ENCODE data around the gene TMEM25. TPM values are rescaled to one million over a fixed set of nuclear protein-coding genes. Genes with fewer than 3 reads are reported as not detected.

TMEM25 gene
- total and polyA plus RNA-seq, 7 experiments from 2014 or later, result 12.1 to 32.8 (median 27.6) TPM

GRCh38 chr11:118533769-118534729 is 3.1 kb downstream of the TMEM25 start:
- CTCF ChIA-PET, result no interaction called here
- POLR2A ChIA-PET, result no interaction called here
- H3K36me3 Mint-ChIP-seq, result peaks cover 0 to 7% (median 0%) of the 10 kb centered on the region in 5 donors
- H3K4me3 Mint-ChIP-seq, result no peak overlapping the region
- DNase-seq, result no peak
- peaks cover 13 to 14% of the 10 kb centered on the region in 2 donors for H3K4me1 ChIP-seq (ENCODE audit: control insufficient read depth in 2 of 2, insufficient read depth in 2 of 2, low read length in 2 of 2)
- intact Hi-C loops (cut with micrococcal nuclease), result no loop called here
- H3K27ac Mint-ChIP-seq, result peak overlapping the region in 2 of 9 donors; percentile 14 to 23
- no peak overlapping the region for H3K27ac ChIP-seq (ENCODE audit: low read depth, low read length)
- no peak overlapping the region for H3K4me3 ChIP-seq (ENCODE audit: low read length)
- peaks cover 11 to 27% (median 25%) of the 10 kb centered on the region in 7 donors for H3K4me1 Mint-ChIP-seq
- no peaks in the 10 kb centered on the region for H3K9me3 ChIP-seq (ENCODE audit: control insufficient read depth in 2 of 3, low read length in 3 of 3)
- H3K27me3 ChIP-seq (ENCODE audit: control insufficient read depth in 2 of 2, insufficient read depth in 2 of 2, low read length in 2 of 2), result no peaks in the 10 kb centered on the region
- peaks cover 0 to 4% (median 0%) of the 10 kb centered on the region in 11 donors for H3K9me3 Mint-ChIP-seq
- H3K27me3 Mint-ChIP-seq, result peaks cover 0 to 3% (median 0%) of the 10 kb centered on the region in 5 donors
- H3K36me3 ChIP-seq (ENCODE audit: control insufficient read depth in 2 of 3, insufficient read depth in 3 of 3, low read length in 3 of 3), result peaks cover 0 to 36% (median 0%) of the 10 kb centered on the region in 3 experiments
- no peak for ATAC-seq

DNA sequence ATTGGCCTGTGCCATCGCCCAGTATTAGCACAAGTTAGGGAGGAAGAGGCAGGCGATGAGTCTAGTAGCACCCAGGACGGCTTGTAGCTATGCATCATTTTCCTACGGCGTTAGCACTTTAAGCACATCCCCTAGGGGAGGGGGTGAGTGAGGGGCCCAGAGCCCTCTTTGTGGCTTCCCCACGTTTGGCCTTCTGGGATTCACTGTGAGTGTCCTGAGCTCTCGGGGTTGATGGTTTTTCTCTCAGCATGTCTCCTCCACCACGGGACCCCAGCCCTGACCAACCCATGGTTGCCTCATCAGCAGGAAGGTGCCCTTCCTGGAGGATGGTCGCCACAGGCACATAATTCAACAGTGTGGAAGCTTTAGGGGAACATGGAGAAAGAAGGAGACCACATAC is 4.3 kb downstream of the TMEM25 start:
- H3K27ac Mint-ChIP-seq, result peak overlapping the region in 1 of 9 donors; percentile 48
- H3K36me3 ChIP-seq (ENCODE audit: control insufficient read depth in 2 of 3, insufficient read depth in 3 of 3, low read length in 3 of 3), result peaks cover 0 to 39% (median 0%) of the 10 kb centered on the region in 3 experiments
- H3K9me3 ChIP-seq (ENCODE audit: control insufficient read depth in 2 of 3, low read length in 3 of 3), result no peaks in the 10 kb centered on the region
- H3K27me3 ChIP-seq (ENCODE audit: control insufficient read depth in 2 of 2, insufficient read depth in 2 of 2, low read length in 2 of 2), result no peaks in the 10 kb centered on the region
- ATAC-seq (no peak), DNase-seq (no peak)
- H3K4me1 Mint-ChIP-seq, result peaks cover 0 to 15% (median 13%) of the 10 kb centered on the region in 7 donors
- ChIA-PET CTCF (no interaction called here), POLR2A (no interaction called here)
- H3K36me3 Mint-ChIP-seq, result peaks cover 0 to 10% (median 2%) of the 10 kb centered on the region in 5 donors
- no peak overlapping the region for H3K4me3 ChIP-seq (ENCODE audit: low read length)
- intact Hi-C loops (cut with micrococcal nuclease), result no loop called here
- peaks cover under 1 to 10% of the 10 kb centered on the region in 2 donors for H3K4me1 ChIP-seq (ENCODE audit: control insufficient read depth in 2 of 2, insufficient read depth in 2 of 2, low read length in 2 of 2)
- peaks cover 0 to 2% (median 0%) of the 10 kb centered on the region in 11 donors for H3K9me3 Mint-ChIP-seq
- H3K27me3 Mint-ChIP-seq, result no peaks in the 10 kb centered on the region
- no peak overlapping the region for H3K4me3 Mint-ChIP-seq
- no peak overlapping the region for H3K27ac ChIP-seq (ENCODE audit: low read depth, low read length)

- CTCF ChIA-PET, result no interaction called here
- Histone ChIP-seq H3K36me3 (ENCODE audit: control insufficient read depth in 2 of 3, insufficient read depth in 3 of 3, low read length in 3 of 3) (peaks cover 0 to 41% (median 0%) of the 10 kb centered on the region in 3 experiments), H3K9me3 (ENCODE audit: control insufficient read depth in 2 of 3, low read length in 3 of 3) (no peaks in the 10 kb centered on the region), H3K4me1 (ENCODE audit: control insufficient read depth in 2 of 2, insufficient read depth in 2 of 2, low read length in 2 of 2) (peaks cover 0 to 3% of the 10 kb centered on the region in 2 donors), H3K27ac (ENCODE audit: low read depth, low read length) (no peak overlapping the region), H3K4me3 (ENCODE audit: low read length) (no peak overlapping the region), H3K27me3 (ENCODE audit: control insufficient read depth in 2 of 2, insufficient read depth in 2 of 2, low read length in 2 of 2) (no peaks in the 10 kb centered on the region)
- DNase-seq (no peak), ATAC-seq (no peak)
- Mint-ChIP-seq H3K4me3 (no peak overlapping the region), H3K27ac (no peak overlapping the region), H3K27me3 (no peaks in the 10 kb centered on the region), H3K4me1 (peaks cover 0 to 8% (median 7%) of the 10 kb centered on the region in 7 donors), H3K36me3 (peaks cover 0 to 16% (median 7%) of the 10 kb centered on the region in 5 donors), H3K9me3 (no peaks in the 10 kb centered on the region)
- POLR2A ChIA-PET, result interaction anchor here (0.6 kb wide), 1 partner anchor 14 kb away, joined by 5 read pairs; no protein-coding TSS in a partner anchor
- intact Hi-C loops (cut with micrococcal nuclease), result no loop called here
These were observed 5.7 kb downstream of the TMEM25 start for GRCh38 chr11:118536726-118537125.

GRCh38 chr11:118537409-118537980 is 6.5 kb downstream of the TMEM25 start:
- no peak overlapping the region for H3K27ac Mint-ChIP-seq
- ATAC-seq (no peak), DNase-seq (no peak)
- H3K9me3 ChIP-seq (ENCODE audit: control insufficient read depth in 2 of 3, low read length in 3 of 3), result no peaks in the 10 kb centered on the region
- H3K4me1 ChIP-seq (ENCODE audit: control insufficient read depth in 2 of 2, insufficient read depth in 2 of 2, low read length in 2 of 2), result no peaks in the 10 kb centered on the region
- ChIA-PET CTCF (no interaction called here), POLR2A (no interaction called here)
- peaks cover 0 to 21% (median 7%) of the 10 kb centered on the region in 5 donors for H3K36me3 Mint-ChIP-seq
- H3K27me3 ChIP-seq (ENCODE audit: control insufficient read depth in 2 of 2, insufficient read depth in 2 of 2, low read length in 2 of 2), result no peaks in the 10 kb centered on the region
- no peak overlapping the region for H3K4me3 ChIP-seq (ENCODE audit: low read length)
- no peak overlapping the region for H3K27ac ChIP-seq (ENCODE audit: low read depth, low read length)
- no peaks in the 10 kb centered on the region for H3K27me3 Mint-ChIP-seq
- peaks cover 0 to 41% (median 0%) of the 10 kb centered on the region in 3 experiments for H3K36me3 ChIP-seq (ENCODE audit: control insufficient read depth in 2 of 3, insufficient read depth in 3 of 3, low read length in 3 of 3)
- peaks cover 0 to 2% (median 0%) of the 10 kb centered on the region in 7 donors for H3K4me1 Mint-ChIP-seq
- no peaks in the 10 kb centered on the region for H3K9me3 Mint-ChIP-seq
- no peak overlapping the region for H3K4me3 Mint-ChIP-seq
- intact Hi-C loops (cut with micrococcal nuclease), result no loop called here

- intact Hi-C loops (cut with micrococcal nuclease), result no loop called here
- no peak for ATAC-seq
- Mint-ChIP-seq H3K27ac (peak overlapping the region in 3 of 9 donors; percentile 44 to 65 (median 45)), H3K36me3 (peaks cover 0 to 19% (median 10%) of the 10 kb centered on the region in 5 donors), H3K4me1 (peaks cover 0 to 2% (median 0%) of the 10 kb centered on the region in 7 donors), H3K9me3 (no peaks in the 10 kb centered on the region), H3K27me3 (no peaks in the 10 kb centered on the region), H3K4me3 (no peak overlapping the region)
- Histone ChIP-seq H3K9me3 (ENCODE audit: control insufficient read depth in 2 of 3, low read length in 3 of 3) (no peaks in the 10 kb centered on the region), H3K4me1 (ENCODE audit: control insufficient read depth in 2 of 2, insufficient read depth in 2 of 2, low read length in 2 of 2) (no peaks in the 10 kb centered on the region), H3K27ac (ENCODE audit: low read depth, low read length) (no peak overlapping the region), H3K4me3 (ENCODE audit: low read length) (no peak overlapping the region), H3K27me3 (ENCODE audit: control insufficient read depth in 2 of 2, insufficient read depth in 2 of 2, low read length in 2 of 2) (no peaks in the 10 kb centered on the region), H3K36me3 (ENCODE audit: control insufficient read depth in 2 of 3, insufficient read depth in 3 of 3, low read length in 3 of 3) (peaks cover 0 to 26% (median 0%) of the 10 kb centered on the region in 3 experiments)
- no peak for DNase-seq
- ChIA-PET POLR2A (interaction anchor here (0.8 kb wide), 1 partner anchor 287 kb away, joined by 4 read pairs; no protein-coding TSS in a partner anchor), CTCF (no interaction called here)
These were observed 13.1 kb downstream of the TMEM25 start for GRCh38 chr11:118544010-118544646.

- no peak for ATAC-seq
- no peaks in the 10 kb centered on the region for H3K4me1 ChIP-seq (ENCODE audit: control insufficient read depth in 2 of 2, insufficient read depth in 2 of 2, low read length in 2 of 2)
- ChIA-PET CTCF (no interaction called here), POLR2A (interaction anchor here (0.8 kb wide), 1 partner anchor 288 kb away, joined by 4 read pairs; no protein-coding TSS in a partner anchor)
- Mint-ChIP-seq H3K9me3 (no peaks in the 10 kb centered on the region), H3K27me3 (no peaks in the 10 kb centered on the region), H3K36me3 (peaks cover 0 to 19% (median 10%) of the 10 kb centered on the region in 5 donors), H3K4me1 (peaks cover 0 to 2% (median 0%) of the 10 kb centered on the region in 7 donors), H3K27ac (peak overlapping the region in 1 of 9 donors; percentile 45), H3K4me3 (no peak overlapping the region)
- no peak overlapping the region for H3K4me3 ChIP-seq (ENCODE audit: low read length)
- peaks cover 0 to 26% (median 0%) of the 10 kb centered on the region in 3 experiments for H3K36me3 ChIP-seq (ENCODE audit: control insufficient read depth in 2 of 3, insufficient read depth in 3 of 3, low read length in 3 of 3)
- H3K27ac ChIP-seq (ENCODE audit: low read depth, low read length), result no peak overlapping the region
- no peak for DNase-seq
- H3K9me3 ChIP-seq (ENCODE audit: control insufficient read depth in 2 of 3, low read length in 3 of 3), result no peaks in the 10 kb centered on the region
- intact Hi-C loops (cut with micrococcal nuclease), result no loop called here
- H3K27me3 ChIP-seq (ENCODE audit: control insufficient read depth in 2 of 2, insufficient read depth in 2 of 2, low read length in 2 of 2), result no peaks in the 10 kb centered on the region
These were observed 13.6 kb downstream of the TMEM25 start for GRCh38 chr11:118544647-118545010.
